Testis (tissue), 2 donors: Measurements from ENCODE around the gene KIAA0586.

ENCODE experiments used
- POLR2A ChIP-seq: fragments of 450-650 bp; IDR thresholded peaks from one replicate; pipeline ENCODE4 v1.6.1; 2017; ENCODE audit warnings: antibody characterized with exemption, mild to moderate bottlenecking, moderate library complexity
- TF ChIP-seq, protein P1 (sequence below), 3 experiments: fragments of 450-650 bp in 2 of 3; fragments of 200-600 bp in 1 of 3; sonication (generic) in 1 of 3; IDR thresholded peaks; one replicate each; pipeline ENCODE4 v1.5.1; 2016 to 2019; ENCODE audit warnings: antibody characterized with exemption in 3 of 3, mild to moderate bottlenecking in 2 of 3, moderate library complexity in 1 of 3

DNA sequence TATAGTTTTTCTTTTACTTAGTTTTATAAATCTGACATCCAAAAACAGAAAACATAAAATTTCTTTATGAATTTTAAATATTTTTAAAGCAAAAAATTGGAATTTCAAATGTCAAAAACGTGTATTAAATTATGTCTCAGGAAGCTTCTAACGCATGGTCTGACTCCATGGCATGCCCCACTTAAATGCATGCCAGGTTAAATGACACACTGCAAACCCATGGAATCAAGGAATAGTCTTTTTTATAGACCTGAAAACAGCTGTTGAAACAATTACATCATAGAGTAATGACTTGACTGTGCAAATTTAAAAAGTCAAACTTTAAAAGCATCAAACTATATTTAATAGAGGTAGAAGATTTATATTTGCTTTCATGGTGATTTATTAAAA, 114.1 kb downstream of the KIAA0586 start:
- TF ChIP-seq, protein P1, sequence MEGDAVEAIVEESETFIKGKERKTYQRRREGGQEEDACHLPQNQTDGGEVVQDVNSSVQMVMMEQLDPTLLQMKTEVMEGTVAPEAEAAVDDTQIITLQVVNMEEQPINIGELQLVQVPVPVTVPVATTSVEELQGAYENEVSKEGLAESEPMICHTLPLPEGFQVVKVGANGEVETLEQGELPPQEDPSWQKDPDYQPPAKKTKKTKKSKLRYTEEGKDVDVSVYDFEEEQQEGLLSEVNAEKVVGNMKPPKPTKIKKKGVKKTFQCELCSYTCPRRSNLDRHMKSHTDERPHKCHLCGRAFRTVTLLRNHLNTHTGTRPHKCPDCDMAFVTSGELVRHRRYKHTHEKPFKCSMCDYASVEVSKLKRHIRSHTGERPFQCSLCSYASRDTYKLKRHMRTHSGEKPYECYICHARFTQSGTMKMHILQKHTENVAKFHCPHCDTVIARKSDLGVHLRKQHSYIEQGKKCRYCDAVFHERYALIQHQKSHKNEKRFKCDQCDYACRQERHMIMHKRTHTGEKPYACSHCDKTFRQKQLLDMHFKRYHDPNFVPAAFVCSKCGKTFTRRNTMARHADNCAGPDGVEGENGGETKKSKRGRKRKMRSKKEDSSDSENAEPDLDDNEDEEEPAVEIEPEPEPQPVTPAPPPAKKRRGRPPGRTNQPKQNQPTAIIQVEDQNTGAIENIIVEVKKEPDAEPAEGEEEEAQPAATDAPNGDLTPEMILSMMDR (IDR thresholded peaks at IDR 0.05): no peak
- TF ChIP-seq POLR2A: no peak
